Kidney (tissue), 14 donors: ENCODE measurements around the gene ACP4. TPM values are rescaled to one million over a fixed set of nuclear protein-coding genes. Genes with fewer than 3 reads are reported as not detected.
"Not testable (repeated sequence)": the region's sequence is repeated elsewhere in the genome, so short reads cannot be mapped to it uniquely, and the experiment has no call there.

Experiments used
- DNase-seq, 5 donors: peaks; one replicate each; pipeline ENCODE4 v3.0.0-alpha.2; 2013 to 2020
- FAIRE-seq: peaks from 2 replicates; lab custom pipeline; 2012; peaks lifted over from hg19 to GRCh38; lab: Jason Lieb, UNC
- H3K27ac ChIP-seq, 2 donors: one replicate each; pipeline ENCODE4 v1.7.0; 2013; ENCODE audit warnings: low read depth in 2 of 2, low read length in 2 of 2, inconsistent platforms in 1 of 2
- H3K27me3 ChIP-seq: one replicate; pipeline ENCODE4 v1.7.1; 2013; ENCODE audit warnings: low read length, inconsistent platforms; ENCODE audit not compliant: control insufficient read depth, insufficient read depth
- H3K36me3 ChIP-seq, 3 donors: one replicate each; pipeline versions ENCODE4 v1.7.0 to v1.7.1; 2013; ENCODE audit warnings: low read length in 3 of 3, control low read depth in 1 of 3, inconsistent platforms in 1 of 3; ENCODE audit not compliant: insufficient read depth in 3 of 3, control insufficient read depth in 2 of 3
- H3K4me1 ChIP-seq, 3 donors: one replicate each; pipeline versions ENCODE4 v1.7.0 to v1.7.1; 2013; ENCODE audit warnings: low read length in 3 of 3, inconsistent platforms in 1 of 3, low read depth in 1 of 3; ENCODE audit not compliant: control insufficient read depth in 2 of 3, insufficient read depth in 2 of 3
- H3K4me3 ChIP-seq, 3 donors: one replicate each; pipeline versions ENCODE4 v1.7.0 to v1.8.1; 2013; ENCODE audit warnings: low read length in 3 of 3, control low read depth in 1 of 3, inconsistent platforms in 1 of 3
- H3K9ac ChIP-seq, 3 donors: one replicate each; pipeline versions ENCODE4 v1.7.0 to v1.7.1; 2013; ENCODE audit warnings: low read length in 3 of 3, control low read depth in 1 of 3, inconsistent platforms in 1 of 3
- H3K9me3 ChIP-seq, 3 donors: one replicate each; pipeline versions ENCODE4 v1.7.0 to v1.7.1; 2013; ENCODE audit warnings: low read length in 3 of 3, control low read depth in 1 of 3, inconsistent platforms in 1 of 3; ENCODE audit not compliant: control insufficient read depth in 2 of 3, insufficient read depth in 1 of 3
- CTCF ChIP-seq: IDR thresholded peaks from 3 replicates; pipeline ENCODE4 v1.5.1; 2012; ENCODE audit warnings: mild to moderate bottlenecking, moderate library complexity, borderline replicate concordance; ENCODE audit not compliant: insufficient read depth; ENCODE audit errors: extremely low read depth
- intact Hi-C: fragments of 100-400 bp; cut with DNase I; formaldehyde crosslinking; loops from one replicate; pipeline ENCODE4 v1.11.1; 2022
- polyA plus RNA-seq: library from polyadenylated mRNA; stranded (reverse); fragments of 350-450 nt; fragmentation: Illumina TruSeq; extraction: RNeasy Lipid Tissue Mini Kit (QIAGEN cat#74804); gene quantifications from one replicate; pipeline ENCODE4 v1.2.3, GENCODE V29; 2014; ENCODE audit warnings: low read depth, low replicate concordance; ENCODE audit not compliant: insufficient read depth
- total RNA-seq: library from RNA; stranded (reverse); fragmentation: NEBNext Ultra II Directional; extraction: Animal tissue kit (Norgen Biotek cat#: 25700); gene quantifications from one replicate; pipeline ENCODE4 v1.2.1, GENCODE V29; 2021
- donor health status: control.
- donor health status: control.
- donor health status: control.
- donor health status: control.
- donor health status: control.
- donor health status: DM: yes; HTN: yes; CAD: no.
- donor health status: Normal renal cell carcinoma (clear cell type).

The ACP4 gene
- total and polyA plus RNA-seq, 2 donors from 2014 or later, result not detected

GRCh38 chr19:50753879-50754278, 36.3 kb upstream of the ACP4 start:
- FAIRE-seq, result no peak
- no peak for TF ChIP-seq CTCF
- Histone ChIP-seq H3K4me1 (no peaks in the 10 kb centered on the region), H3K9me3 (no peaks in the 10 kb centered on the region), H3K9ac (no peak overlapping the region), H3K36me3 (no peaks in the 10 kb centered on the region), H3K27ac (no peak overlapping the region), H3K4me3 (no peak overlapping the region), H3K27me3 (no peaks in the 10 kb centered on the region)
- no peak for DNase-seq
- intact Hi-C loops, result no loop called here

- H3K4me1 ChIP-seq, H3K27me3 ChIP-seq, DNase-seq, H3K27ac ChIP-seq, H3K9ac ChIP-seq, intact Hi-C loops, H3K9me3 ChIP-seq, H3K36me3 ChIP-seq, H3K4me3 ChIP-seq, FAIRE-seq: not testable (repeated sequence)
Measured at GRCh38 chr19:50756244-50756643, 34.0 kb upstream of the ACP4 start.

GRCh38 chr19:50757624-50758023, 32.6 kb upstream of the ACP4 start:
- H3K9ac ChIP-seq, H3K4me3 ChIP-seq, H3K27ac ChIP-seq, intact Hi-C loops, H3K9me3 ChIP-seq, DNase-seq, FAIRE-seq, H3K36me3 ChIP-seq, H3K4me1 ChIP-seq, H3K27me3 ChIP-seq: not testable (repeated sequence)

- H3K27ac ChIP-seq, DNase-seq, H3K9me3 ChIP-seq, H3K9ac ChIP-seq, intact Hi-C loops, H3K36me3 ChIP-seq, H3K4me1 ChIP-seq, H3K4me3 ChIP-seq, H3K27me3 ChIP-seq, FAIRE-seq: not testable (repeated sequence)
Measured at GRCh38 chr19:50759076-50759475, 31.1 kb upstream of the ACP4 start.

- intact Hi-C loops, result no loop called here
- FAIRE-seq (no peak), DNase-seq (no peak)
- no peaks in the 10 kb centered on the region for H3K4me1 ChIP-seq
- H3K27ac ChIP-seq, result no peak overlapping the region
- TF ChIP-seq CTCF, result no peak
- no peaks in the 10 kb centered on the region for H3K36me3 ChIP-seq
- H3K4me3 ChIP-seq, result no peak overlapping the region
- H3K27me3 ChIP-seq, result no peaks in the 10 kb centered on the region
- no peak overlapping the region for H3K9ac ChIP-seq
- no peaks in the 10 kb centered on the region for H3K9me3 ChIP-seq
Measured at GRCh38 chr19:50759886-50760285, 30.3 kb upstream of the ACP4 start.

- H3K27ac ChIP-seq, H3K27me3 ChIP-seq, intact Hi-C loops, DNase-seq, H3K9ac ChIP-seq, H3K4me3 ChIP-seq, H3K4me1 ChIP-seq, H3K9me3 ChIP-seq, FAIRE-seq, H3K36me3 ChIP-seq: not testable (repeated sequence)
Measured at GRCh38 chr19:50761501-50761900, 28.7 kb upstream of the ACP4 start.

GRCh38 chr19:50763521-50763920, 26.7 kb upstream of the ACP4 start:
- DNase-seq, H3K4me1 ChIP-seq, H3K9ac ChIP-seq, H3K9me3 ChIP-seq, H3K27me3 ChIP-seq, H3K4me3 ChIP-seq, intact Hi-C loops, H3K36me3 ChIP-seq, H3K27ac ChIP-seq, FAIRE-seq: not testable (repeated sequence)
